GM23338 (cell line): ENCODE results near the gene EXOC3L2. TPM values are rescaled to one million over a fixed set of nuclear protein-coding genes. Genes with fewer than 3 reads are reported as not detected.

ENCODE experiments used
- ATAC-seq: fragments of 200-7000 bp; cut with Tn5 transposase; 3 replicates; pipeline ENCODE4 v1.9.1; 2020
- DNase-seq: peaks from one replicate; pipeline ENCODE4 v3.0.0-alpha.2; 2015; ENCODE audit warnings: low spot score
- H2AFZ ChIP-seq: fragments of 200-600 bp; sonication (generic); 2 replicates; pipeline ENCODE4 v1.8.0; 2016; ENCODE audit warnings: antibody characterized with exemption, mild to moderate bottlenecking, moderate library complexity
- H3F3A ChIP-seq: fragments of 200-600 bp; sonication (generic); replicated peaks from 2 replicates; pipeline ENCODE4 v1.8.0; 2017; ENCODE audit warnings: antibody characterized with exemption, mixed run types, low read depth
- H3K27ac ChIP-seq: fragments of 200-600 bp; sonication (generic); 2 replicates; pipeline ENCODE4 v1.6.1; 2016; ENCODE audit warnings: low read depth
- H3K27me3 ChIP-seq: fragments of 200-600 bp; sonication (generic); 2 replicates; pipeline ENCODE4 v1.8.0; 2016; ENCODE audit warnings: mild to moderate bottlenecking, mixed run types, moderate library complexity; ENCODE audit not compliant: insufficient read depth
- H3K36me3 ChIP-seq: fragments of 200-600 bp; sonication (generic); 2 replicates; pipeline ENCODE4 v1.8.0; 2016; ENCODE audit warnings: mild to moderate bottlenecking; ENCODE audit not compliant: insufficient read depth
- H3K4me1 ChIP-seq: fragments of 200-600 bp; sonication (generic); 2 replicates; pipeline ENCODE4 v1.8.0; 2016; ENCODE audit warnings: mild to moderate bottlenecking, moderate library complexity; ENCODE audit not compliant: insufficient read depth
- H3K4me2 ChIP-seq: fragments of 200-600 bp; sonication (generic); 2 replicates; pipeline ENCODE4 v1.7.1; 2017; ENCODE audit warnings: mixed run types
- H3K4me3 ChIP-seq: fragments of 200-600 bp; sonication (generic); 2 replicates; pipeline ENCODE4 v1.6.1; 2016; ENCODE audit warnings: mixed run types
- H3K79me2 ChIP-seq: fragments of 200-600 bp; sonication (generic); replicated peaks from 2 replicates; pipeline ENCODE4 v1.8.0; 2017; ENCODE audit warnings: mild to moderate bottlenecking; ENCODE audit not compliant: insufficient read depth
- H3K9me2 ChIP-seq: fragments of 200-600 bp; sonication (generic); 2 replicates; pipeline ENCODE4 v1.8.0; 2017; ENCODE audit not compliant: insufficient read depth
- H4K20me1 ChIP-seq: fragments of 200-600 bp; sonication (generic); replicated peaks from 2 replicates; pipeline ENCODE4 v1.8.0; 2017; ENCODE audit warnings: mild to moderate bottlenecking; ENCODE audit not compliant: insufficient read depth
- H3K27ac Mint-ChIP-seq: 2 replicates; pipeline ENCODE4 v1.8.0; 2020; ENCODE audit warnings: inconsistent platforms, mild to moderate bottlenecking, moderate library complexity, mixed read lengths
- H3K27me3 Mint-ChIP-seq: 3 replicates; pipeline ENCODE4 v1.8.0; 2022; ENCODE audit warnings: low read depth, mild to moderate bottlenecking, moderate library complexity, mixed read lengths, inconsistent platforms; ENCODE audit not compliant: insufficient read depth, poor library complexity
- H3K36me3 Mint-ChIP-seq: 3 replicates; pipeline ENCODE4 v1.8.0; 2021; ENCODE audit warnings: low read depth, mild to moderate bottlenecking, inconsistent platforms, moderate library complexity, mixed read lengths
- H3K4me1 Mint-ChIP-seq: 3 replicates; pipeline ENCODE4 v1.8.0; 2020; ENCODE audit warnings: mild to moderate bottlenecking, inconsistent platforms, mixed read lengths
- H3K4me3 Mint-ChIP-seq: 3 replicates; pipeline ENCODE4 v1.8.0; 2021; ENCODE audit warnings: moderate library complexity, mild to moderate bottlenecking, inconsistent platforms, mixed read lengths
- H3K9me3 Mint-ChIP-seq: 3 replicates; pipeline ENCODE4 v1.8.0; 2020; ENCODE audit warnings: moderate library complexity, mild to moderate bottlenecking, inconsistent platforms, mixed read lengths
- CREB1 ChIP-seq: fragments of 250-450 bp; sonication (Bioruptor Pico); IDR thresholded peaks from 2 replicates; pipeline ENCODE4 v1.5.0; 2020; ENCODE audit warnings: low read depth, mild to moderate bottlenecking, moderate library complexity
- EZH2 ChIP-seq: fragments of 200-600 bp; sonication (generic); IDR thresholded peaks from one replicate; pipeline ENCODE4 v1.8.0; 2017; ENCODE audit warnings: antibody characterized with exemption, mild to moderate bottlenecking, low read depth; ENCODE audit not compliant: unreplicated experiment
- EZH2phosphoT487 ChIP-seq: fragments of 200-600 bp; sonication (generic); IDR thresholded peaks from one replicate; pipeline ENCODE4 v1.8.1; 2018; ENCODE audit warnings: antibody characterized with exemption; ENCODE audit not compliant: unreplicated experiment
- POLR2AphosphoS5 ChIP-seq: IDR thresholded peaks from 2 replicates; pipeline ENCODE4 v1.6.1; 2016; ENCODE audit warnings: antibody characterized with exemption, low read depth
- STAT1 ChIP-seq: IDR thresholded peaks from one replicate; pipeline ENCODE4 v1.6.1; 2016; ENCODE audit warnings: antibody characterized with exemption; ENCODE audit not compliant: unreplicated experiment
- ZNF114 ChIP-seq: fragments of 250-450 bp; sonication (Bioruptor Pico); IDR thresholded peaks from 2 replicates; pipeline ENCODE4 v1.5.0; 2020; ENCODE audit warnings: mild to moderate bottlenecking, moderate library complexity
- ZNF331 ChIP-seq: fragments of 250-450 bp; sonication (Bioruptor Pico); IDR thresholded peaks from 2 replicates; pipeline ENCODE4 v1.5.0; 2020; ENCODE audit warnings: low read depth, mild to moderate bottlenecking, moderate library complexity
- polyA plus RNA-seq: library from polyadenylated mRNA; unstranded; fragments of >200 nt; fragmentation: Nextera tagmentation; extraction: Ambion mirVana; gene quantifications from 2 replicates; pipeline ENCODE4 v1.2.1, GENCODE V29; 2016
- total RNA-seq: library from RNA; depleted of rRNA; stranded (reverse); fragments of >200 nt; shearing (Covaris generic); gene quantifications from 2 replicates; pipeline ENCODE4 v1.2.3, GENCODE V29; 2014
- TF ChIP-seq, protein P1 (sequence below): fragments of 250-450 bp; sonication (Bioruptor Pico); IDR thresholded peaks from 2 replicates; pipeline ENCODE4 v1.5.0; 2020; ENCODE audit warnings: mild to moderate bottlenecking, moderate library complexity
- TF ChIP-seq, protein P2 (sequence below), 2 experiments: fragments of 200-600 bp in 1 of 2; sonication (generic) in 1 of 2; conservative IDR thresholded peaks; 2 replicates each; pipeline versions ENCODE4 v1.5.1 to v1.6.1; 2016 to 2017; ENCODE audit warnings: antibody characterized with exemption in 2 of 2, low read depth in 2 of 2, mild to moderate bottlenecking in 2 of 2, moderate library complexity in 1 of 2

The EXOC3L2 gene
- total and polyA plus RNA-seq, 2 experiments from 2014 or later: 2.8 to 3.2 TPM

DNA sequence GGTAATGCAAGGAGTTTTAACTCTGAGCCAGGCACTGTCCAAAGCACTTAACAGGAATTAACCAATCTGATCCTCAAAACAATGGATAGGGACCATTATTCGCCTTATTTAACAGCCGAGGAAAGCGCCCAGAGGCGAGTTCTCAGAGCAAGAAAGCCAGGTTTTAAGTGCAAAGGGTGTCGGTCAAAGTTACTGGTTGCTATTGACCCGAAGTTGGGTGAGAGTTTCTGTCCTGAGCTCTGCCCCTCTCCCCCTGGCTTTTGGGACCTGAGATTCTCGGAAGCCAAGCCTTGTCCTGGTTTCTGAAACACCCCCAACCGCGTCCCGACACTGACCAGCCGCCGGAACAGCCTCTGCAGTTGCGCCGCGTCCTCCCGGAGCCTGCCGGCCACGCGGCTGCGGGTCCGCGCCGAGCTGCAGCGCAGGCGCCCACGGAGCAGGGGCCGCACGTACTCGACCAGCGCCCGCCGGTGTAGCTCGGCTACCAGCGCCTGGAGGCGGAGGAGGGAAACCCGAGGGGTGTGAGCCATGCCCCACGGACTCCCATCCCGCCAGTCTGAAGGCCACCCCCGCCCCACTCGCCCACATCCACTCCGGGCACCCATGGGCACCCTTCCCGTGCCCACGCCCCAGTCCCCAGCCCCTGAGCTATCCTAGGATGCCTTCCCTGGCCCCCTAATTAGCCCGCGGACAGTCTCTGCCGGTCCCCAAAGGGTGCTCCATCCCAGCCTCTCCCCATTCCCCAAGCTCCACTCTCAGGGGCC is 27.8 kb downstream of the EXOC3L2 start:
- Histone ChIP-seq H3K9me2 (no peaks in the 10 kb centered on the region), H3K27me3 (peaks cover 49% of the 10 kb centered on the region), H4K20me1 (no peaks in the 10 kb centered on the region), H3K27ac (no peak overlapping the region), H3K4me3 (peak overlapping the region; percentile 71), H3K4me1 (peaks cover 27% of the 10 kb centered on the region), H3K36me3 (no peaks in the 10 kb centered on the region), H3K79me2 (no peaks in the 10 kb centered on the region), H3K4me2 (peak overlapping the region; percentile 95), H2AFZ (peak overlapping the region; percentile 95), H3F3A (0 out of 2 replicates have a peak, but pooled peaks cover 5% of the 10 kb centered on the region)
- Mint-ChIP-seq H3K9me3 (no peaks in the 10 kb centered on the region; the same call in 2 of the 3 replicates), H3K36me3 (peaks cover 4% of the 10 kb centered on the region; the same call in 1 of the 3 replicates), H3K4me1 (peaks cover 13% of the 10 kb centered on the region), H3K27ac (no peak overlapping the region), H3K27me3 (peaks cover 41% of the 10 kb centered on the region), H3K4me3 (peak overlapping the region; percentile 70)
- peak; percentile 46 for DNase-seq
- peak; percentile 45 for ATAC-seq
- no peak for TF ChIP-seq ZNF114 (CRISPR knock-in tag)
- TF ChIP-seq EZH2: peak; percentile 87

DNA sequence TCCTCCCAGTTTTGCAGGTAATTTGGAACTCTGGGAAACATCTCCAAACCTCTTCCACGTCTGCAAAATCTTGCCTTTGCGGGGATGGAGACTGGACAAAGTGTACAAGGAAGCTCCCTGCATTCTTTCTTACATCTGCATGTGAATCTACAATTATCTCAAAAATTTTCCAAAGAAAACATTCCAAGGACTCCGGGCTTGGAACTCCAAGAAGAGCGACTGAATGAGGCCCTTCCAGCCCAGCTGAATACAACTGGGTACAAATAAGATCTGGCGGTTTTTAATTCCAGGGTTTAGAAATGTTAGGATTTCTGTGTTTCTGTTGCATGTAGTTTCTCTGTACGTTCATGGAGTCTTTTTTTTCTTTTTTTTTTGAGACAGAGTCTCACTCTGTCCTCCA is 28.5 kb downstream of the EXOC3L2 start:
- Histone ChIP-seq H3K4me3 (peak overlapping the region; percentile 71), H3K9me2 (no peaks in the 10 kb centered on the region)
- no peak for ATAC-seq
- TF ChIP-seq, protein P1, sequence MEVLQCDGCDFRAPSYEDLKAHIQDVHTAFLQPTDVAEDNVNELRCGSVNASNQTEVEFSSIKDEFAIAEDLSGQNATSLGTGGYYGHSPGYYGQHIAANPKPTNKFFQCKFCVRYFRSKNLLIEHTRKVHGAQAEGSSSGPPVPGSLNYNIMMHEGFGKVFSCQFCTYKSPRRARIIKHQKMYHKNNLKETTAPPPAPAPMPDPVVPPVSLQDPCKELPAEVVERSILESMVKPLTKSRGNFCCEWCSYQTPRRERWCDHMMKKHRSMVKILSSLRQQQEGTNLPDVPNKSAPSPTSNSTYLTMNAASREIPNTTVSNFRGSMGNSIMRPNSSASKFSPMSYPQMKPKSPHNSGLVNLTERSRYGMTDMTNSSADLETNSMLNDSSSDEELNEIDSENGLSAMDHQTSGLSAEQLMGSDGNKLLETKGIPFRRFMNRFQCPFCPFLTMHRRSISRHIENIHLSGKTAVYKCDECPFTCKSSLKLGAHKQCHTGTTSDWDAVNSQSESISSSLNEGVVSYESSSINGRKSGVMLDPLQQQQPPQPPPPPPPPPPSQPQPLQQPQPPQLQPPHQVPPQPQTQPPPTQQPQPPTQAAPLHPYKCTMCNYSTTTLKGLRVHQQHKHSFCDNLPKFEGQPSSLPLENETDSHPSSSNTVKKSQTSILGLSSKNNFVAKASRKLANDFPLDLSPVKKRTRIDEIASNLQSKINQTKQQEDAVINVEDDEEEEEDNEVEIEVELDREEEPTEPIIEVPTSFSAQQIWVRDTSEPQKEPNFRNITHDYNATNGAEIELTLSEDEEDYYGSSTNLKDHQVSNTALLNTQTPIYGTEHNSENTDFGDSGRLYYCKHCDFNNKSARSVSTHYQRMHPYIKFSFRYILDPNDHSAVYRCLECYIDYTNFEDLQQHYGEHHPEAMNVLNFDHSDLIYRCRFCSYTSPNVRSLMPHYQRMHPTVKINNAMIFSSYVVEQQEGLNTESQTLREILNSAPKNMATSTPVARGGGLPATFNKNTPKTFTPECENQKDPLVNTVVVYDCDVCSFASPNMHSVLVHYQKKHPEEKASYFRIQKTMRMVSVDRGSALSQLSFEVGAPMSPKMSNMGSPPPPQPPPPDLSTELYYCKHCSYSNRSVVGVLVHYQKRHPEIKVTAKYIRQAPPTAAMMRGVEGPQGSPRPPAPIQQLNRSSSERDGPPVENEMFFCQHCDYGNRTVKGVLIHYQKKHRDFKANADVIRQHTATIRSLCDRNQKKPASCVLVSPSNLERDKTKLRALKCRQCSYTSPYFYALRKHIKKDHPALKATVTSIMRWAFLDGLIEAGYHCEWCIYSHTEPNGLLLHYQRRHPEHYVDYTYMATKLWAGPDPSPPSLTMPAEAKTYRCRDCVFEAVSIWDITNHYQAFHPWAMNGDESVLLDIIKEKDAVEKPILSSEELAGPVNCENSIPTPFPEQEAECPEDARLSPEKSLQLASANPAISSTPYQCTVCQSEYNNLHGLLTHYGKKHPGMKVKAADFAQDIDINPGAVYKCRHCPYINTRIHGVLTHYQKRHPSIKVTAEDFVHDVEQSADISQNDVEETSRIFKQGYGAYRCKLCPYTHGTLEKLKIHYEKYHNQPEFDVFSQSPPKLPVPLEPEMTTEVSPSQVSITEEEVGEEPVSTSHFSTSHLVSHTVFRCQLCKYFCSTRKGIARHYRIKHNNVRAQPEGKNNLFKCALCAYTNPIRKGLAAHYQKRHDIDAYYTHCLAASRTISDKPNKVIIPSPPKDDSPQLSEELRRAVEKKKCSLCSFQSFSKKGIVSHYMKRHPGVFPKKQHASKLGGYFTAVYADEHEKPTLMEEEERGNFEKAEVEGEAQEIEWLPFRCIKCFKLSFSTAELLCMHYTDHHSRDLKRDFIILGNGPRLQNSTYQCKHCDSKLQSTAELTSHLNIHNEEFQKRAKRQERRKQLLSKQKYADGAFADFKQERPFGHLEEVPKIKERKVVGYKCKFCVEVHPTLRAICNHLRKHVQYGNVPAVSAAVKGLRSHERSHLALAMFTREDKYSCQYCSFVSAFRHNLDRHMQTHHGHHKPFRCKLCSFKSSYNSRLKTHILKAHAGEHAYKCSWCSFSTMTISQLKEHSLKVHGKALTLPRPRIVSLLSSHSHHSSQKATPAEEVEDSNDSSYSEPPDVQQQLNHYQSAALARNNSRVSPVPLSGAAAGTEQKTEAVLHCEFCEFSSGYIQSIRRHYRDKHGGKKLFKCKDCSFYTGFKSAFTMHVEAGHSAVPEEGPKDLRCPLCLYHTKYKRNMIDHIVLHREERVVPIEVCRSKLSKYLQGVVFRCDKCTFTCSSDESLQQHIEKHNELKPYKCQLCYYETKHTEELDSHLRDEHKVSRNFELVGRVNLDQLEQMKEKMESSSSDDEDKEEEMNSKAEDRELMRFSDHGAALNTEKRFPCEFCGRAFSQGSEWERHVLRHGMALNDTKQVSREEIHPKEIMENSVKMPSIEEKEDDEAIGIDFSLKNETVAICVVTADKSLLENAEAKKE (CRISPR knock-in tag): no peak
- TF ChIP-seq EZH2phosphoT487 (no peak), POLR2AphosphoS5 (no peak), ZNF331 (no peak), STAT1 (no peak), ZNF114 (CRISPR knock-in tag) (no peak), CREB1 (CRISPR knock-in tag) (no peak), EZH2 (no peak)
- TF ChIP-seq, protein P2, sequence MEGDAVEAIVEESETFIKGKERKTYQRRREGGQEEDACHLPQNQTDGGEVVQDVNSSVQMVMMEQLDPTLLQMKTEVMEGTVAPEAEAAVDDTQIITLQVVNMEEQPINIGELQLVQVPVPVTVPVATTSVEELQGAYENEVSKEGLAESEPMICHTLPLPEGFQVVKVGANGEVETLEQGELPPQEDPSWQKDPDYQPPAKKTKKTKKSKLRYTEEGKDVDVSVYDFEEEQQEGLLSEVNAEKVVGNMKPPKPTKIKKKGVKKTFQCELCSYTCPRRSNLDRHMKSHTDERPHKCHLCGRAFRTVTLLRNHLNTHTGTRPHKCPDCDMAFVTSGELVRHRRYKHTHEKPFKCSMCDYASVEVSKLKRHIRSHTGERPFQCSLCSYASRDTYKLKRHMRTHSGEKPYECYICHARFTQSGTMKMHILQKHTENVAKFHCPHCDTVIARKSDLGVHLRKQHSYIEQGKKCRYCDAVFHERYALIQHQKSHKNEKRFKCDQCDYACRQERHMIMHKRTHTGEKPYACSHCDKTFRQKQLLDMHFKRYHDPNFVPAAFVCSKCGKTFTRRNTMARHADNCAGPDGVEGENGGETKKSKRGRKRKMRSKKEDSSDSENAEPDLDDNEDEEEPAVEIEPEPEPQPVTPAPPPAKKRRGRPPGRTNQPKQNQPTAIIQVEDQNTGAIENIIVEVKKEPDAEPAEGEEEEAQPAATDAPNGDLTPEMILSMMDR (conservative IDR thresholded peaks at IDR 0.05; ENCODE audit: low read depth in 2 of 2): no peak

More for the DNA sequence above, 28.5 kb downstream of the EXOC3L2 start:
- Mint-ChIP-seq H3K27ac (no peak overlapping the region), H3K4me1 (peaks cover 13% of the 10 kb centered on the region), H3K9me3 (no peaks in the 10 kb centered on the region; the same call in 2 of the 3 replicates), H3K27me3 (peaks cover 41% of the 10 kb centered on the region), H3K4me3 (peak overlapping the region; percentile 70), H3K36me3 (peaks cover 4% of the 10 kb centered on the region; the same call in 1 of the 3 replicates)
- Histone ChIP-seq H3K4me1 (peaks cover 33% of the 10 kb centered on the region), H4K20me1 (no peaks in the 10 kb centered on the region), H3K27me3 (peaks cover 49% of the 10 kb centered on the region), H3K4me2 (peak overlapping the region; percentile 95), H2AFZ (no peak overlapping the region), H3F3A (0 out of 2 replicates have a peak, but pooled peaks cover 5% of the 10 kb centered on the region), H3K79me2 (no peaks in the 10 kb centered on the region), H3K36me3 (no peaks in the 10 kb centered on the region), H3K27ac (no peak overlapping the region)
- no peak for DNase-seq
